AG04450 (cell line): Measurements from ENCODE around the gene LYRM9. TPM values are rescaled to one million over a fixed set of nuclear protein-coding genes. Genes with fewer than 3 reads are reported as not detected.
"Not testable (repeated sequence)": the region's sequence is repeated elsewhere in the genome, so short reads cannot be mapped to it uniquely, and the experiment has no call there.

ENCODE experiments used
- CTCF ChIA-PET: fragments of 300-600, 350-600 bp; formaldehyde crosslinking; extraction: SDS; loops from one replicate; lab custom pipeline; 2022; ENCODE audit warnings: antibody characterized with exemption, inconsistent platforms; lab: Charles Lee
- POLR2A ChIA-PET: fragments of 350-600 bp; formaldehyde crosslinking; extraction: SDS; loops from one replicate; lab custom pipeline; 2021; ENCODE audit warnings: antibody characterized with exemption, inconsistent platforms; lab: Yijun Ruan, JAX
- DNase-seq: peaks from one replicate; pipeline ENCODE4 v3.0.0-alpha.2; 2011; ENCODE audit warnings: low read depth, low spot score
- H3K27ac ChIP-seq: one replicate; pipeline ENCODE4 v1.5.1; 2012; ENCODE audit warnings: low read depth, low read length, control low read depth
- H3K27me3 ChIP-seq: one replicate; pipeline ENCODE4 v1.6.0; 2012; ENCODE audit warnings: low read length; ENCODE audit not compliant: control insufficient read depth, insufficient read depth
- H3K4me3 ChIP-seq: 2 replicates; pipeline ENCODE4 v1.5.1; 2011; ENCODE audit warnings: mild to moderate bottlenecking, low read depth, low read length, control low read depth
- H3K9me3 ChIP-seq: 2 replicates; pipeline ENCODE4 v1.5.1; 2012; ENCODE audit warnings: low read length; ENCODE audit not compliant: control insufficient read depth, insufficient read depth
- polyA plus RNA-seq: library from polyadenylated mRNA; depleted of rRNA; stranded (reverse); fragments of >200 nt; gene quantifications from 2 replicates; pipeline ENCODE4 v1.2.3, GENCODE V29; 2011
- TF ChIP-seq, protein P1 (sequence below): IDR thresholded peaks from 2 replicates; pipeline ENCODE4 v1.5.1; 2011; ENCODE audit warnings: low read depth, low read length, control low read depth, inconsistent platforms

Gene LYRM9
- polyA plus RNA-seq, 1 experiment, result 4.9 TPM

DNA sequence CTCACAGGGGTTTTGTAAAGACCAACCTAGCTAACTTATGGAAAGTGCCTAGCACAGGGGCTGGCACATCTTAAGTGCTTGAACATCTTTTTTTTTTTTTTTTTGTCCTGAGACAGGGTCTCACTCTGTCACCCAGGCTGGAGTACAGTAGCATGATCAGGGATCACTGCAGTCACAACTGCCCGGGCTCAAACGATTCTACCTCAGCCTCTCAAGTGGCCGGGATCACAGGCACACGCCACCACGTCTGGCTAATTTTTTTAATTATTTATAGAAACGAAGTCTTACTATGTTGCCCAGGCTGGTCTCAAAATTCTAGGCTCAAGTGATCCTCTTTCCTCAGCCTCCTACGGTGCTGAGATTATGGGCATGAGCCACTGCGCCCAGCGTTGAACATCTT is 1.3 kb downstream of the LYRM9 start:
- ChIA-PET CTCF (interaction anchor here (0.6 to 7.0 kb wide), 8 partner anchors 9 to 360 kb away, joined by 3 to 106 read pairs (median 6); no protein-coding TSS in a partner anchor), POLR2A (no interaction called here)
- peaks cover 4% of the 10 kb centered on the region for H3K27me3 ChIP-seq
- DNase-seq, result no peak
- no peaks in the 10 kb centered on the region for H3K9me3 ChIP-seq
- H3K27ac ChIP-seq, result no peak overlapping the region
- H3K4me3 ChIP-seq, result no peak overlapping the region
- TF ChIP-seq, protein P1, sequence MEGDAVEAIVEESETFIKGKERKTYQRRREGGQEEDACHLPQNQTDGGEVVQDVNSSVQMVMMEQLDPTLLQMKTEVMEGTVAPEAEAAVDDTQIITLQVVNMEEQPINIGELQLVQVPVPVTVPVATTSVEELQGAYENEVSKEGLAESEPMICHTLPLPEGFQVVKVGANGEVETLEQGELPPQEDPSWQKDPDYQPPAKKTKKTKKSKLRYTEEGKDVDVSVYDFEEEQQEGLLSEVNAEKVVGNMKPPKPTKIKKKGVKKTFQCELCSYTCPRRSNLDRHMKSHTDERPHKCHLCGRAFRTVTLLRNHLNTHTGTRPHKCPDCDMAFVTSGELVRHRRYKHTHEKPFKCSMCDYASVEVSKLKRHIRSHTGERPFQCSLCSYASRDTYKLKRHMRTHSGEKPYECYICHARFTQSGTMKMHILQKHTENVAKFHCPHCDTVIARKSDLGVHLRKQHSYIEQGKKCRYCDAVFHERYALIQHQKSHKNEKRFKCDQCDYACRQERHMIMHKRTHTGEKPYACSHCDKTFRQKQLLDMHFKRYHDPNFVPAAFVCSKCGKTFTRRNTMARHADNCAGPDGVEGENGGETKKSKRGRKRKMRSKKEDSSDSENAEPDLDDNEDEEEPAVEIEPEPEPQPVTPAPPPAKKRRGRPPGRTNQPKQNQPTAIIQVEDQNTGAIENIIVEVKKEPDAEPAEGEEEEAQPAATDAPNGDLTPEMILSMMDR, result no peak

DNA sequence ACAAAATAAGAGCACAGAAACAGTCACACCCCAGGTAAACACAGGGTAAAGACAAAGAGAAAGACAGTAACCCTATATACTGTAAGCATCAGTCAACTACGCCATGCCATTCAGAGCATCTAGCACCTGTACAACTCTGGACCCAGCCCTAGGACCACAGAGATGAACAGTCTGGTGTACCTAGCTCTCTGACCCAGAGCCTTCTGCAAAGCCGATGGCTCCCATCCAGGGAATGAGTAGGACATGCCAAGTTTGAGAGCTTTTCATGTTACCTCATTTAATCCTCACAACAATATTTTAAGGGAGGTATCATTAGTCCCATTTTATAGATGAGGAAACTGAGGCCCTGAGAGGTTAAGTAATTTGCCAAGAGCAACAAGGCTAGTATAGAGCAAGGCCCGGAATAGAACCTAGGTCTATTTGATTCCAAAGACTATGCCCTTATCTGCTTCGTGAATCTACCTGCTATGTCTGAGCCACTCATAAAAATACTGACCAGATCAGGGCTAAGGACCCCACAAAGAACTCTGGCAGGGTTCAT is 3.4 kb downstream of the LYRM9 start:
- TF ChIP-seq, protein P1, result no peak
- CTCF ChIA-PET, result interaction anchor here (1.2 to 7.0 kb wide), 3 partner anchors 7 to 362 kb away, joined by 3 to 106 read pairs (median 5); no protein-coding TSS in a partner anchor
- no peak for DNase-seq
- H3K27me3 ChIP-seq, result no peaks in the 10 kb centered on the region
- H3K9me3 ChIP-seq, result no peaks in the 10 kb centered on the region
- no peak overlapping the region for H3K4me3 ChIP-seq
- POLR2A ChIA-PET, result no interaction called here
- H3K27ac ChIP-seq, result no peak overlapping the region

DNA sequence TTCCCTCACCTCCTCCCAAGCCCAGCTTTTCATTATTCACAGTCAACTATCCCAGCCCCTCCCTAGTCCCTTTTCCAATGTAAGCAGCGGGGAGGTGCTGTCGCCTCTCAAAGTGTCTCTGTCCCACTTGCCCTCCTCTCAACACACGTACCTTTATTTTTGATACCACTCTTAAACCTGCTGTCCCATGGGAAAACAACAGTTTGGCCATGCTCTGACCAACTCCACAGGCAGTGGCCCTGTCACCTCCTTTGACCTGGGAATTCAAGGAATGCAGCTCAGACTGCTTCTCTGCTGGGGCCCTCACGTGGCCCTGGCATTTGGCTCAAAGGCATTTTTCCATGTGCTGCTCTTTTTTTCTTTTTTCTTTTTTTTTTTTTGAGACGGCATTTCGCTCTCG is 4.2 kb downstream of the LYRM9 start:
- TF ChIP-seq, protein P1, result no peak
- Histone ChIP-seq H3K27me3 (no peaks in the 10 kb centered on the region), H3K4me3 (no peak overlapping the region), H3K9me3 (no peaks in the 10 kb centered on the region), H3K27ac (no peak overlapping the region)
- CTCF ChIA-PET, result interaction anchor here (7.0 kb wide), 1 partner anchor 7 kb away, joined by 106 read pairs; no protein-coding TSS in a partner anchor
- POLR2A ChIA-PET, result no interaction called here
- no peak for DNase-seq

DNA sequence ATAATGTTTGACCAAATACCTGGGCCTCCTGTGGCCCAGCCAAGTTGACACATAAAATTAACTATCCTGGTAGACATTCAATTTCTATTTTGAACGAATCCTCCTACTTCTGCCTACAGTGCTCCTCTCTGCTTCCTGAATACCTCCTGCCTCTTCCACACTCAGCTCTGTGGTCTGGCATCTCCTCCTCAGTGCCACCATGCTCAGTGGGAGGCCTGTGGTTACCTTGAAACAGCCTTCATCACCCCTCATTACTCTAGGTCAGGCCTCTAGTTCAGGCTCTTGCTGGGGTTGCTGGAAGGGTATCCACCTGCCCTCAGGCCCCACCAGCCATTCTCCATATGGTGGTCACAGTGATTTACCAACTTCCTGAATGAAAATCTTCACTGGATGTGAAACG is 5.1 kb downstream of the LYRM9 start:
- TF ChIP-seq, protein P1, result no peak

DNA sequence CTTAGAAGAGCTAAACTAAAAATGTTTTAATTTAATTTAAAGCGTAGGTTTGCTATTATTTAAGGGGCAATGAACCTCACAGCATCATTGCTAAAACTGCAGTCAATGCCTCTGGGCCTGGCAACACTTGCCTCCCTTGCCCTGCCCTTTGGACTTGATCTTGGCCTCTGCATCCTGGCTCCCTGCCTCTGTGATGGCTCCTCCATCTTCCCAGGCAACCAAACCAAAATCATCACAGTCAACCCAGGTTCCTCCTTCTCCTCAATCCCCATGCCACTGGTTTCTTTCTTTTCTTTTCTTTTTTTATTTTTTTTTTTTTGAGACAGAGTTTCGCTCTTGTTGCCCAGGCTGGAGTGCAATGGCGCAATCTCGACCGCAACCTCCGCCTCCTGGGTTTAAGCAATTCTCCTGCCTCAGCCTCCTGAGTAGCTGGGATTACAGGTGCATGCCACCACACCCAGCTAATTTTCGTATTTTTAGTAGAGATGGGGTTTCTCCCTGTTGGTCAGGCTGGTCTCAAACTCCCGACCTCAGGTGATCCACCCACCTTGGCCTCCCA is 6.7 kb downstream of the LYRM9 start:
- POLR2A ChIA-PET, H3K4me3 ChIP-seq, H3K27ac ChIP-seq, DNase-seq, H3K27me3 ChIP-seq, H3K9me3 ChIP-seq: not testable (repeated sequence)
- CTCF ChIA-PET, result interaction anchor here (9.3 kb wide), 1 partner anchor 82 kb away, joined by 291 read pairs; the partner anchor contains the start of gene NOS2

More for the DNA sequence above, 5.1 kb downstream of the LYRM9 start:
- DNase-seq, result no peak
- Histone ChIP-seq H3K4me3 (no peak overlapping the region), H3K9me3 (no peaks in the 10 kb centered on the region), H3K27me3 (no peaks in the 10 kb centered on the region), H3K27ac (no peak overlapping the region)
- ChIA-PET CTCF (interaction anchor here (7.0 kb wide), 1 partner anchor 6 kb away, joined by 106 read pairs; no protein-coding TSS in a partner anchor), POLR2A (no interaction called here)
